Glutamatergic neuron (in vitro differentiated cells): ENCODE measurements around the gene CNTNAP2. TPM values are rescaled to one million over a fixed set of nuclear protein-coding genes. Genes with fewer than 3 reads are reported as not detected.

Experiments used
- DNase-seq: peaks from one replicate; pipeline ENCODE4 v3.0.0; 2022
- H3K27ac Mint-ChIP-seq: one replicate; pipeline ENCODE4 v1.8.0; 2020; ENCODE audit warnings: mild to moderate bottlenecking, mixed read lengths, inconsistent platforms; ENCODE audit not compliant: unreplicated experiment
- H3K27me3 Mint-ChIP-seq: one replicate; pipeline ENCODE4 v1.8.0; 2020; ENCODE audit warnings: mild to moderate bottlenecking, moderate library complexity, mixed read lengths, inconsistent platforms; ENCODE audit not compliant: unreplicated experiment
- H3K36me3 Mint-ChIP-seq: one replicate; pipeline ENCODE4 v1.8.0; 2020; ENCODE audit warnings: mild to moderate bottlenecking, mixed read lengths, inconsistent platforms; ENCODE audit not compliant: unreplicated experiment
- H3K4me1 Mint-ChIP-seq: one replicate; pipeline ENCODE4 v1.8.0; 2020; ENCODE audit warnings: mild to moderate bottlenecking, low read depth, mixed read lengths, inconsistent platforms; ENCODE audit not compliant: unreplicated experiment
- H3K4me3 Mint-ChIP-seq: one replicate; pipeline ENCODE4 v1.8.0; 2020; ENCODE audit warnings: mild to moderate bottlenecking, mixed read lengths, inconsistent platforms; ENCODE audit not compliant: unreplicated experiment
- H3K9me3 Mint-ChIP-seq: one replicate; pipeline ENCODE4 v1.8.0; 2020; ENCODE audit warnings: mild to moderate bottlenecking, moderate library complexity, mixed read lengths, inconsistent platforms; ENCODE audit not compliant: unreplicated experiment
- total RNA-seq: library from RNA; stranded (reverse); fragmentation: NEBNext Ultra II Directional; extraction: Animal tissue kit (Norgen Biotek cat#: 25700); gene quantifications from one replicate; pipeline ENCODE4 v1.2.1, GENCODE V29; 2021; ENCODE audit not compliant: unreplicated experiment
- TF ChIP-seq, protein P1 (sequence below): fragments of 200-600 bp; sonication (generic); IDR thresholded peaks from one replicate; pipeline ENCODE4 v1.5.0; 2021; ENCODE audit not compliant: partially characterized antibody, unreplicated experiment

Gene CNTNAP2
- total RNA-seq, 1 donor from 2014 or later: 25.8 TPM

DNA sequence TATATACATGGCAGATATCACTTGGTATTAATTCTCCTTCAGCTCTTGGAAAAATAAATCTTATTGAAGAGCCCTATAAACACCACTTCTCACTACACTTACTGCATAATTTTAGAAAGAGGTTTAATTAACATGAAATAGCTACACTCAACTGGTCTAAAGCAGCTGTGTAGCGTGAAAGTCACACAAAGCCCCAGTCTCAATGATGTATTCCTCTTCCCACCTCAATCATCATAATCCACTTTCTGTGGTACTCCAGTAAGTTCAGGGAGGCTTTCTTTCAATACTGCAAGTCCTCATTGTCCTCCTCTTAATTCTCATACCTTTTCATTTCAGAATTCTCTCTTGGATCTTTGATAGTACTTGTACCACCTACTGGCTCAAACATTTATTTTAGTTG lies 688.0 kb downstream of the CNTNAP2 start:
- Mint-ChIP-seq H3K9me3 (no peaks in the 10 kb centered on the region), H3K27ac (no peak overlapping the region), H3K4me3 (no peak overlapping the region), H3K27me3 (peaks cover 1% of the 10 kb centered on the region), H3K4me1 (no peaks in the 10 kb centered on the region), H3K36me3 (no peaks in the 10 kb centered on the region)
- no peak for DNase-seq
- TF ChIP-seq, protein P1, sequence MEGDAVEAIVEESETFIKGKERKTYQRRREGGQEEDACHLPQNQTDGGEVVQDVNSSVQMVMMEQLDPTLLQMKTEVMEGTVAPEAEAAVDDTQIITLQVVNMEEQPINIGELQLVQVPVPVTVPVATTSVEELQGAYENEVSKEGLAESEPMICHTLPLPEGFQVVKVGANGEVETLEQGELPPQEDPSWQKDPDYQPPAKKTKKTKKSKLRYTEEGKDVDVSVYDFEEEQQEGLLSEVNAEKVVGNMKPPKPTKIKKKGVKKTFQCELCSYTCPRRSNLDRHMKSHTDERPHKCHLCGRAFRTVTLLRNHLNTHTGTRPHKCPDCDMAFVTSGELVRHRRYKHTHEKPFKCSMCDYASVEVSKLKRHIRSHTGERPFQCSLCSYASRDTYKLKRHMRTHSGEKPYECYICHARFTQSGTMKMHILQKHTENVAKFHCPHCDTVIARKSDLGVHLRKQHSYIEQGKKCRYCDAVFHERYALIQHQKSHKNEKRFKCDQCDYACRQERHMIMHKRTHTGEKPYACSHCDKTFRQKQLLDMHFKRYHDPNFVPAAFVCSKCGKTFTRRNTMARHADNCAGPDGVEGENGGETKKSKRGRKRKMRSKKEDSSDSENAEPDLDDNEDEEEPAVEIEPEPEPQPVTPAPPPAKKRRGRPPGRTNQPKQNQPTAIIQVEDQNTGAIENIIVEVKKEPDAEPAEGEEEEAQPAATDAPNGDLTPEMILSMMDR: no peak

DNA sequence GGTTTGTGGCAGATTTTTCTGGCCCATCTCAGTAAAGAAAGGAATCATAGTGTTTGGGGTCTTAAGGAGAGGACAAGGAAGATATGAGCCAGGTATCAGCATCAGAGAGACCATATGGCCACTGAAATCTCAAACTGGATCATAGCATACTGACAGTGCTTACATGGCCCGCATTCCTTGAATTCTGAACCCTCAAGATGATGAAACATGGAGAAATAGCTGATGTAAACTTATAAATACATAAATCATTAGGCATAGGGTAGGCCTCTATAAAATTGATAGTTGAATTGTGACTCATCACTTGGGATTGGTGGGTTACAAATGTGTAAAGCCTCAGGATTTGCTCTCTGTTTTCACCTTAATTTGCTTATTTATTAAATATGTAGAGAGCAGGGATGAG lies 688.5 kb downstream of the CNTNAP2 start:
- DNase-seq: no peak
- Mint-ChIP-seq H3K27ac (no peak overlapping the region), H3K36me3 (no peaks in the 10 kb centered on the region), H3K9me3 (peaks cover 1% of the 10 kb centered on the region), H3K27me3 (peaks cover 3% of the 10 kb centered on the region), H3K4me1 (no peaks in the 10 kb centered on the region), H3K4me3 (no peak overlapping the region)
- TF ChIP-seq, protein P1: no peak

DNA sequence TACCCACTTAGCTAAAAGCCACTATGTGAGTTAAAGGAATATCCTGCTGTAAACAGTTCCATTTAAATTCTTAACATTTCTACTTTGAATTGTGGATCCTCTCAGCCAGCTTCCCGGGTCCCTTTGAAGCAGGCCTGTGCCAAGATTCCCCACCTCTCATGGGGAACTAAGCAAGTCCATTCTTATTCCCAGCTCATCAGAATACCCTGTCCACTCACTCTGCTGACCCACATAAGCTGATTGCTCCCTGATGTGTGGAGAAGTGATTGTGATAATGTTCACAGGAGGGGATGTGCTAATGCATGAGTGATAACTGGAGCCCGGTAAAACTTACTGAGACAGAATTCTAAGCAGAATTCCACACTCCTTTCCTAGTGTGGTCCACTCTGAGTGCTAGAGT lies 709.7 kb downstream of the CNTNAP2 start:
- H3K4me3 Mint-ChIP-seq: no peak overlapping the region
- no peaks in the 10 kb centered on the region for H3K36me3 Mint-ChIP-seq
- no peak for DNase-seq
- H3K27me3 Mint-ChIP-seq: no peaks in the 10 kb centered on the region
- TF ChIP-seq, protein P1: no peak
- H3K9me3 Mint-ChIP-seq: no peaks in the 10 kb centered on the region
- peaks cover 6% of the 10 kb centered on the region for H3K4me1 Mint-ChIP-seq
- H3K27ac Mint-ChIP-seq: no peak overlapping the region

DNA sequence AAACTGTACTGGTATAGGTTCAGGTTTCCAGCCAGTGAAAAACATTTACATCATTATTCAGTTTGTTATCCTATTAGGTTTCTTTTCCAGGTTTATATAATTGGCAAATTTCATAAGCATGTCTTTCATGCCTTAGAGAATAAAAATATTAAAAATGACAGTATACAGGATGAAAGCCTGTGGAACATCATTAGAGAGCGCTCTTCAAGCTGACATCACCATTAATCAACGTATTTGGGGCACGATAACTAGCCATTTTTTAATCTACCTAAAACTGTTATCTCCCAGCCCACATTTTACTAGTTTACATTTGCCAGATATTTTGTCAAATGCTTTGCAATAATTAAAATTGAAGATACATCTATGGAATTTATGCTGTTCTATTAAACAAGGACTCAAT lies 714.1 kb downstream of the CNTNAP2 start:
- Mint-ChIP-seq H3K27me3 (no peaks in the 10 kb centered on the region), H3K27ac (no peak overlapping the region), H3K36me3 (no peaks in the 10 kb centered on the region), H3K9me3 (no peaks in the 10 kb centered on the region), H3K4me3 (no peak overlapping the region), H3K4me1 (peaks cover 2% of the 10 kb centered on the region)
- no peak for DNase-seq
- TF ChIP-seq, protein P1: no peak

DNA sequence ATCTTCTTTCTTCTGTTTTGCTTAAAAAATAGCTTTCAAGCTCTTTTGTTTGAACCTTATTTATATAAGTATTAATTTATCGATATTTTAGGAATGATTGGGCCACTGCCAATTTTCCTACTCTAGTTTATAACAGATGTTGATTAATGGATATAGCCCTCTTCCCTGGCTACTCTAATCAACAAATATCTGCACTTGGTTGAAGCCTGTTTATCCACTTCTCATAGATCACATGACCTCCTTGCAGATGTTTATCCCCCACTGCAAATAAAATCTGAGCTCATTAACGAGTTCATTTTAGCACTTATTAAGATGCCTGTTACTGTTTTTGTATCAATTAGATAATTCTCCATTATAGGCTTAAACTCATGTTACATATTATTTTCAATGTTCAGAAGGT lies 715.3 kb downstream of the CNTNAP2 start:
- Mint-ChIP-seq H3K36me3 (no peaks in the 10 kb centered on the region), H3K9me3 (no peaks in the 10 kb centered on the region), H3K4me1 (no peaks in the 10 kb centered on the region), H3K27ac (no peak overlapping the region), H3K4me3 (no peak overlapping the region), H3K27me3 (no peaks in the 10 kb centered on the region)
- DNase-seq: no peak
- TF ChIP-seq, protein P1: no peak
